ENCODE results near the gene NPAS2. TPM values are rescaled to one million over a fixed set of nuclear protein-coding genes. Genes with fewer than 3 reads are reported as not detected.

Gene NPAS2
- total RNA-seq, 6 donors from 2014 or later, result 13.8 to 52.5 (median 23.0) TPM

DNA sequence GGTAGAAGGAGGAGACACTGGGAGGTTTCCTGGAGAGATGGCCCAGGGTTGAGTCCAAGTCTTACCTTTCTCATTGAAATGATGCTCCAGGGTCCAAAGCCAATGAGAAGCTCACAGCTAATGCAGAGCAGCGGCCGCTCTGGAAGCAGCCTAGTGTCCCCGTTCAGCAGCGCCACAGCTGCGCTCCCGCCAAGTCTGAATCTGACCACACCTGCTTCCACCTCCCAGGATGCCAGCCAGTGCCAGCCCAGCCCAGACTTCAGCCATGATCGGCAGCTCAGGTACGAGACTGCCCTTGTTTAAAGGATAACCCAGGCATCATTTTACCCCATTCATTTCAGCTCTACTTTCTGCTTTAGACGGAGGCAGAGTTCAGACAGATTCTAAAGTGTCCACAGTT lies 170.2 kb downstream of the NPAS2 start:
- ATAC-seq (ENCODE audit: low FRiP score in 2 of 2), result no peak
- TF ChIP-seq POLR2AphosphoS5 (IDR thresholded peaks at IDR 0.05) (no peak), EP300 (IDR thresholded peaks at IDR 0.05) (no peak), POLR2A (IDR thresholded peaks at IDR 0.05) (no peak)
- TF ChIP-seq, protein P1, sequence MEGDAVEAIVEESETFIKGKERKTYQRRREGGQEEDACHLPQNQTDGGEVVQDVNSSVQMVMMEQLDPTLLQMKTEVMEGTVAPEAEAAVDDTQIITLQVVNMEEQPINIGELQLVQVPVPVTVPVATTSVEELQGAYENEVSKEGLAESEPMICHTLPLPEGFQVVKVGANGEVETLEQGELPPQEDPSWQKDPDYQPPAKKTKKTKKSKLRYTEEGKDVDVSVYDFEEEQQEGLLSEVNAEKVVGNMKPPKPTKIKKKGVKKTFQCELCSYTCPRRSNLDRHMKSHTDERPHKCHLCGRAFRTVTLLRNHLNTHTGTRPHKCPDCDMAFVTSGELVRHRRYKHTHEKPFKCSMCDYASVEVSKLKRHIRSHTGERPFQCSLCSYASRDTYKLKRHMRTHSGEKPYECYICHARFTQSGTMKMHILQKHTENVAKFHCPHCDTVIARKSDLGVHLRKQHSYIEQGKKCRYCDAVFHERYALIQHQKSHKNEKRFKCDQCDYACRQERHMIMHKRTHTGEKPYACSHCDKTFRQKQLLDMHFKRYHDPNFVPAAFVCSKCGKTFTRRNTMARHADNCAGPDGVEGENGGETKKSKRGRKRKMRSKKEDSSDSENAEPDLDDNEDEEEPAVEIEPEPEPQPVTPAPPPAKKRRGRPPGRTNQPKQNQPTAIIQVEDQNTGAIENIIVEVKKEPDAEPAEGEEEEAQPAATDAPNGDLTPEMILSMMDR (IDR thresholded peaks at IDR 0.05), result no peak
- DNase-seq, result peak in 1 of 2 donors; percentile 30
- 95 to 98% methylated on average over 8 to 9 of the region's 9 CpGs for WGBS, 2 donors
- Histone ChIP-seq H3K4me3 (no peak overlapping the region), H3K27ac (no peak overlapping the region), H3K27me3 (no peaks in the 10 kb centered on the region), H3K36me3 (peaks cover 0 to 12% (median 0%) of the 10 kb centered on the region in 4 donors), H3K9me3 (no peaks in the 10 kb centered on the region), H3K4me1 (no peaks in the 10 kb centered on the region)

DNA sequence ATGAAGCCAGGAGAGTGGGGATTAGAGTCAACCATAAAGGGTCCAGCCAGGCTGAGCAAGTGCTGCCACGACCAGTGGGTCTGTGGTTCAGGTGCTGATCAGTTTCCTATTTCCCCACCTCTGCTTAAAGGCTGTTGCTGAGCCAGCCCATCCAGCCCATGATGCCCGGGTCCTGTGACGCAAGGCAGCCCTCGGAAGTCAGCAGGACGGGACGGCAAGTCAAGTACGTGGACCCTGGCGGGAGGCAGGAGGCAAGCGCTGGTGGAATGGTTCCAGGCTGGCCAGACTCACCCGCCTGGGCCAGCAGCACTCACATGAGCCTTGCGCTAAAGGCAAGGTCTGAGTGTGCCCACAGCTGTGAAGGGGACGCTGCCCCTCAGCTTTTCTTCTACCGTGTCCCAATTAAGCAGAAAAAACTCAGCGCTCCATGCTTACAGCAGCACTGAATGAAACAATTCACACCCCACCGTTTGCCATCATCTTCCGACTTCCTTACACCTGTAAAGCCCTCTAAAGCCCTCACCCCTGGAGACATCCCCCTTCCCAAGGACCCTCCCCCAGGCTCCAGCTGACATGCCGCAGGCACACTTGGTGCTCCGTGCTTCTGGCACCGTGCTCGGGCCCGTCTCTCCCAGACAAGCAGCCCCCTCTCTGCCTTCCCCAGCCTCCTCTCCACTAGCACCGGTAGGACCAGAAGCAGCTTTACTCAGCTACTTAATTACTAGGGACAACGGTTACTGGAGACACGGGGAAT lies 170.9 kb downstream of the NPAS2 start:
- H3K4me3 ChIP-seq, result no peak overlapping the region
- peak in 1 of 2 donors; percentile 49 for DNase-seq

DNA sequence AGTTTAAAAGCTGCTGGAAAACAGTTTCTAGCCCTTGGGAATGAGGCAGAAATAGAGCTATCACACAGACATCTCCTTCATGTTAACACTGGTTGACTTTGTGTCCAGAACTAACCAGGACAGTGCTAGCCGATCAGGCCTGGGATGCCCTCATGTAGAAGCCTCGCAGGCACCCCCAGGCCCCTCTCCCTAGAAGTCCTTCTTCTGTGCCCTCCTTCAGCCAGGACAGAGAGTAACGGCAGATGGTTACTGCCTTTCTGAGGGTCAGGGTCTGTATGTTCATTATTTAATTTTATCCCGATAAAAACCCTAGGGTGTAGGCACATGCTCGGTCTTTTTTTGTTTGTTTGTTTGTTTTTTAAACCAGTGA lies 171.4 kb downstream of the NPAS2 start:
- Histone ChIP-seq H3K27me3 (no peaks in the 10 kb centered on the region), H3K9me3 (no peaks in the 10 kb centered on the region), H3K4me3 (no peak overlapping the region), H3K36me3 (peaks cover 0 to 19% (median 0%) of the 10 kb centered on the region in 4 donors), H3K4me1 (no peaks in the 10 kb centered on the region), H3K27ac (no peak overlapping the region)
- no peak for ATAC-seq (ENCODE audit: low FRiP score in 2 of 2)
- no peak for DNase-seq
- no peak for TF ChIP-seq POLR2AphosphoS5 (IDR thresholded peaks at IDR 0.05)
- 91 to 93% methylated on average over 5 of the region's 5 CpGs for WGBS, 2 donors

More for the DNA sequence above, 170.9 kb downstream of the NPAS2 start:
- Histone ChIP-seq H3K27ac (no peak overlapping the region), H3K27me3 (no peaks in the 10 kb centered on the region), H3K36me3 (peaks cover 0 to 19% (median 0%) of the 10 kb centered on the region in 4 donors), H3K4me1 (no peaks in the 10 kb centered on the region), H3K9me3 (no peaks in the 10 kb centered on the region)
- no peak for ATAC-seq (ENCODE audit: low FRiP score in 2 of 2)
- TF ChIP-seq POLR2A (IDR thresholded peaks at IDR 0.05) (no peak), POLR2AphosphoS5 (IDR thresholded peaks at IDR 0.05) (no peak), EP300 (IDR thresholded peaks at IDR 0.05) (no peak)
- TF ChIP-seq, protein P1 (IDR thresholded peaks at IDR 0.05), result no peak
- 85 to 88% methylated on average over 24 of the region's 24 CpGs for WGBS, 2 donors

DNA sequence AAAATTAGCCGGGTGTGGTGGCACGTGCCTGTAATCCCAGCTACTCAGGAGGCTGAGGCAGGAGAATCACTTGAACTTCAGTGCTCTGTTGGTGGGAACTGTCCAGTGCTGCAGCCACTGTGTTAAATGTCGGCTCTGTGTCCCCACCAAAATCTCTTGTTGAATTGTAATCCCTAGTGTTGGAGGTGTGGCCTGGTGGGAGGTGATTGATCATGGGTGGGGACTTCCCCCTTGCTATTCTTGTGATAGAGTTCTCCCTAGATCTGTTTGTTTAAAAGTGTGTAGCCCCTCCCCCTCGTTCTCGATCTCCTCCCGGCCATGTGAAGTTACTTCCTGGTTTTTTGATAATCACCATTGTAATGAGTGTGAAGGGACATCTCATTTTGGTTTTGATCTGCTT lies 172.3 kb downstream of the NPAS2 start:
- TF ChIP-seq POLR2A (IDR thresholded peaks at IDR 0.05) (no peak), EP300 (IDR thresholded peaks at IDR 0.05) (no peak), POLR2AphosphoS5 (IDR thresholded peaks at IDR 0.05) (no peak)
- TF ChIP-seq, protein P1 (IDR thresholded peaks at IDR 0.05), result no peak
- H3K27ac ChIP-seq, result no peak overlapping the region
- no peaks in the 10 kb centered on the region for H3K9me3 ChIP-seq
- no peaks in the 10 kb centered on the region for H3K27me3 ChIP-seq
- 60 to 69% methylated on average over 6 of the region's 6 CpGs for WGBS, 2 donors
- H3K4me1 ChIP-seq, result no peaks in the 10 kb centered on the region
- peaks cover 0 to 19% (median 0%) of the 10 kb centered on the region in 4 donors for H3K36me3 ChIP-seq
- no peak overlapping the region for H3K4me3 ChIP-seq
- DNase-seq (no peak), ATAC-seq (ENCODE audit: low FRiP score in 2 of 2) (no peak)

DNA sequence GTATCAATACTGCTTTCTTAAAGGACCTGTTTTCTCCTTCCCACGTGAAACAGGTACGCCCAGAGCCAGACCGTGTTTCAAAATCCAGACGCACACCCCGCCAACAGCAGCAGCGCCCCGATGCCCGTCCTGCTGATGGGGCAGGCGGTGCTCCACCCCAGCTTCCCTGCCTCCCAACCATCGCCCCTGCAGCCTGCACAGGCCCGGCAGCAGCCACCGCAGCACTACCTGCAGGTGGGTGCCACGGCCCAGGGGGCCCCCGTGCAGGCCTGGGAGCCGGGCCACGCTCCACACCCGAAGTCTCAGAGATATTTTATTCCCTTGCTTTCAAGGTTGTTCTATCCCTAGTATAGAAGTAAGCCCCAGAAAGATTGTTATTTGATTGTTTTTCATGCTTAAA lies 173.4 kb downstream of the NPAS2 start:
- ATAC-seq (ENCODE audit: low FRiP score in 2 of 2), result no peak
- peak in 1 of 2 donors; percentile 75 for DNase-seq
- H3K36me3 ChIP-seq, result peaks cover 0 to 19% (median 0%) of the 10 kb centered on the region in 4 donors
- TF ChIP-seq EP300 (IDR thresholded peaks at IDR 0.05) (no peak), POLR2AphosphoS5 (IDR thresholded peaks at IDR 0.05) (no peak), POLR2A (IDR thresholded peaks at IDR 0.05) (no peak)
- TF ChIP-seq, protein P1 (IDR thresholded peaks at IDR 0.05), result no peak
- H3K4me3 ChIP-seq, result no peak overlapping the region
- H3K9me3 ChIP-seq, result no peaks in the 10 kb centered on the region
- H3K27me3 ChIP-seq, result no peaks in the 10 kb centered on the region
- no peak overlapping the region for H3K27ac ChIP-seq
- WGBS, 2 donors, result 90 to 92% methylated on average over 17 of the region's 17 CpGs
- no peaks in the 10 kb centered on the region for H3K4me1 ChIP-seq

Measured in upper lobe of left lung (tissue), 6 donors.